SU-DHL-6 (cell line): Measurements from ENCODE around the gene AP3D1.

Experiments used
- H2AFZ ChIP-seq: fragments of 200-600 bp; sonication (generic); 2 replicates; pipeline ENCODE4 v1.6.1; 2014; ENCODE audit warnings: low read depth, mild to moderate bottlenecking, moderate library complexity, mixed read lengths, antibody characterized with exemption, low read length; ENCODE audit not compliant: severe bottlenecking
- H3F3A ChIP-seq: fragments of 200-600 bp; shearing (Covaris generic); 2 replicates; pipeline ENCODE4 v1.6.0; 2016; ENCODE audit warnings: antibody characterized with exemption, mild to moderate bottlenecking; ENCODE audit not compliant: insufficient read depth
- H3K27ac ChIP-seq: fragments of 200-600 bp; sonication (generic); 2 replicates; pipeline ENCODE4 v1.5.1; 2016; ENCODE audit warnings: low read depth, mild to moderate bottlenecking, low read length, moderate library complexity, mixed read lengths
- H3K27me3 ChIP-seq: fragments of 200-600 bp; sonication (generic), shearing (Covaris generic); 2 replicates; pipeline ENCODE4 v1.6.0; 2014; ENCODE audit warnings: mild to moderate bottlenecking, low read length
- H3K36me3 ChIP-seq: fragments of 200-600 bp; sonication (generic); 2 replicates; pipeline ENCODE4 v1.6.1; 2014; ENCODE audit warnings: mild to moderate bottlenecking, low read length, mixed read lengths
- H3K4me2 ChIP-seq: fragments of 300-600, 200-600 bp; shearing (Covaris generic), sonication (generic); 2 replicates; pipeline ENCODE4 v1.6.0; 2014; ENCODE audit warnings: low read length, low read depth, mild to moderate bottlenecking; ENCODE audit not compliant: poor library complexity, severe bottlenecking
- H3K4me3 ChIP-seq: fragments of 200-600 bp; sonication (generic); 2 replicates; pipeline ENCODE4 v1.5.1; 2014; ENCODE audit warnings: antibody characterized with exemption, low read length, mild to moderate bottlenecking, mixed read lengths; ENCODE audit not compliant: insufficient read depth, poor library complexity, severe bottlenecking
- H3K79me2 ChIP-seq: fragments of 200-600 bp; sonication (generic); 2 replicates; pipeline ENCODE4 v1.6.1; 2014; ENCODE audit warnings: mild to moderate bottlenecking, low read length, moderate library complexity; ENCODE audit not compliant: insufficient read depth
- H3K9ac ChIP-seq: fragments of 200-600 bp; sonication (generic); 2 replicates; pipeline ENCODE4 v1.7.0; 2014; ENCODE audit warnings: mild to moderate bottlenecking, low read length
- H3K9me2 ChIP-seq: fragments of 200-600 bp; sonication (generic); replicated peaks from 2 replicates; pipeline ENCODE4 v1.6.1; 2014; ENCODE audit warnings: low read length; ENCODE audit not compliant: insufficient read depth
- H3K9me3 ChIP-seq: fragments of 200-600 bp; sonication (generic); 2 replicates; pipeline ENCODE4 v1.6.1; 2014; ENCODE audit warnings: low read length, mixed read lengths; ENCODE audit not compliant: insufficient read depth
- H4K20me1 ChIP-seq: fragments of 200-600 bp; sonication (generic); 2 replicates; pipeline ENCODE4 v1.6.1; 2014; ENCODE audit warnings: low read depth, mild to moderate bottlenecking, antibody characterized with exemption, low read length, moderate library complexity, mixed read lengths
- EZH2phosphoT487 ChIP-seq: fragments of 200-600 bp; sonication (generic), shearing (Covaris generic); conservative IDR thresholded peaks from 2 replicates; pipeline ENCODE4 v1.6.1; 2018; ENCODE audit warnings: mild to moderate bottlenecking, antibody characterized with exemption, low read length, moderate library complexity, mixed read lengths
- TF ChIP-seq, protein P1 (sequence below): fragments of 200-600 bp; sonication (generic); IDR thresholded peaks from one replicate; pipeline ENCODE4 v1.5.1; 2017; ENCODE audit warnings: antibody characterized with exemption, mild to moderate bottlenecking, low read length, moderate library complexity; ENCODE audit not compliant: insufficient read depth, poor library complexity, severe bottlenecking

Gene AP3D1

DNA sequence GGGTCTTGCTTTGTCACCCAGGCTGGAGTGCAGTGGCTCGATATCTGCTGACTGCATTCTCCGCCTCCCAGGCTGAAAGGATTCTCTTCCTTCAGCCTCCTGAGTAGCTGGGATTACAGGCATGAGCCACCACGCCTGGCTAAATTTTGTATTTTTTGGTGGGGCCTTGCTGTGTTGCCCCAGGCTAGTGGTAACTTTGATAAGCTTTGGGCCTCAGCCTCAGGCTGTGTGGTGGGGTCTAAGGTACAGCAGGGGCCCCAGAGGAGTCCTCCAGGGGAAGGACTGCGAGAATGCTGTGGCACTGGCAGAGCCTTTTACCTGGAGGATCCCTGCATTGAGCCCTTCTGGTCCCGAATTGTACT lies 19.6 kb upstream of the AP3D1 start:
- Histone ChIP-seq H3K9me3 (no peaks in the 10 kb centered on the region), H3K27me3 (no peaks in the 10 kb centered on the region), H3K9ac (no peak overlapping the region), H3K4me3 (no peak overlapping the region), H4K20me1 (peaks cover 32% of the 10 kb centered on the region; the same call in 1 of the 2 replicates), H3K36me3 (no peaks in the 10 kb centered on the region), H3K9me2 (no peaks in the 10 kb centered on the region), H3K4me2 (peak overlapping the region; percentile 40), H3K79me2 (peaks cover 98% of the 10 kb centered on the region), H3K27ac (peak overlapping the region; percentile 34; the same call in 1 of the 2 replicates), H2AFZ (no peak overlapping the region), H3F3A (peaks cover 10% of the 10 kb centered on the region)
- TF ChIP-seq, protein P1, sequence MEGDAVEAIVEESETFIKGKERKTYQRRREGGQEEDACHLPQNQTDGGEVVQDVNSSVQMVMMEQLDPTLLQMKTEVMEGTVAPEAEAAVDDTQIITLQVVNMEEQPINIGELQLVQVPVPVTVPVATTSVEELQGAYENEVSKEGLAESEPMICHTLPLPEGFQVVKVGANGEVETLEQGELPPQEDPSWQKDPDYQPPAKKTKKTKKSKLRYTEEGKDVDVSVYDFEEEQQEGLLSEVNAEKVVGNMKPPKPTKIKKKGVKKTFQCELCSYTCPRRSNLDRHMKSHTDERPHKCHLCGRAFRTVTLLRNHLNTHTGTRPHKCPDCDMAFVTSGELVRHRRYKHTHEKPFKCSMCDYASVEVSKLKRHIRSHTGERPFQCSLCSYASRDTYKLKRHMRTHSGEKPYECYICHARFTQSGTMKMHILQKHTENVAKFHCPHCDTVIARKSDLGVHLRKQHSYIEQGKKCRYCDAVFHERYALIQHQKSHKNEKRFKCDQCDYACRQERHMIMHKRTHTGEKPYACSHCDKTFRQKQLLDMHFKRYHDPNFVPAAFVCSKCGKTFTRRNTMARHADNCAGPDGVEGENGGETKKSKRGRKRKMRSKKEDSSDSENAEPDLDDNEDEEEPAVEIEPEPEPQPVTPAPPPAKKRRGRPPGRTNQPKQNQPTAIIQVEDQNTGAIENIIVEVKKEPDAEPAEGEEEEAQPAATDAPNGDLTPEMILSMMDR: no peak
- TF ChIP-seq EZH2phosphoT487: no peak

- peaks cover 98% of the 10 kb centered on the region for H3K79me2 ChIP-seq
- peaks cover 10% of the 10 kb centered on the region for H3F3A ChIP-seq
- no peaks in the 10 kb centered on the region for H3K36me3 ChIP-seq
- H3K27me3 ChIP-seq: no peaks in the 10 kb centered on the region
- no peaks in the 10 kb centered on the region for H3K9me3 ChIP-seq
- H2AFZ ChIP-seq: no peak overlapping the region
- TF ChIP-seq, protein P1: no peak
- no peak for TF ChIP-seq EZH2phosphoT487
- H3K9ac ChIP-seq: no peak overlapping the region
- H3K4me2 ChIP-seq: no peak overlapping the region
- H4K20me1 ChIP-seq: peaks cover 32% of the 10 kb centered on the region; the same call in 1 of the 2 replicates
- H3K27ac ChIP-seq: no peak overlapping the region
- H3K4me3 ChIP-seq: no peak overlapping the region
- H3K9me2 ChIP-seq: no peaks in the 10 kb centered on the region
Observed at GRCh38 chr19:2170219-2170618, 18.9 kb upstream of the AP3D1 start.

DNA sequence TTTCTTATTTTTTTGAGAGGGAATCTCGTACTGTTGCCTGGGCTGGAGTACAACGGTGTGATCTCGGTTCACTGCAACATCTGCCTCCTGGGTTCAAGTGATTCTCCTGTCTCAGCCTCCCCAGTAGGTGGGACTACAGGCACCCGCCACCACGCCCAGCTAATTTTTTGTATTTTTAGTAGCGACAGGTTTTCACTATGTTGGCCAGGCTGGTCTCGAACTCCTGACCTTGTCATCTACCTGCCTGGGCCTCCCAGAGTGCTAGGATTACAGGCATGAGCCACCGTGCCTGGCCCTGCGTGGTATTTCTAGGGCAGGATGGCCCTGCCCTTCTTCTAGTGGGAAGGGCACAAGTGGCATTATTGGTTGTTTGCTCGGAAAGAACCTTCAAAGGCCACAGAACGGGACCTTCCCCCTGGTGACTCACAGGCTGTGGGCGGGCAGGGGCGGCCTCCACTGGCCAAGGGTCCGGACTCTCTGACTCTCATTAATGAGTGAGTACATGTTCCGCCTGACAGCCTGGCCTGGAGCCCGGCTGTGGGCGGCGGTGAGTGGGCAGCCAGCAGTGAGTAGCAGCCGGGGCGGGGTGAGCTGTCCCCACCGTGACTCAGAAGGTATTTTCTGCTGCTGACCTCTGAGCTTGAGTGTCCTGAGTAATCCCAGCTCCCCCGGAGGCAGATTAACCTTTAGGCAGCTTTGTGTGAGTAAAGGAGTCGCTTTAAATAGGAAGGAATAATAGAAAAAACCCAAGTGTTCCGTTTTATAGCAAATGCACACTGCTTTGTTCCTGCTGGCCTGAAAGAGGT lies 17.5 kb upstream of the AP3D1 start:
- TF ChIP-seq, protein P1: no peak
- TF ChIP-seq EZH2phosphoT487: no peak
- Histone ChIP-seq H3K27ac (peak overlapping the region; percentile 78), H3K4me2 (peak overlapping the region; percentile 66), H2AFZ (no peak overlapping the region), H3K9me3 (no peaks in the 10 kb centered on the region), H3K79me2 (peaks cover 94% of the 10 kb centered on the region), H3K36me3 (no peaks in the 10 kb centered on the region), H3K4me3 (no peak overlapping the region), H3F3A (peaks cover 10% of the 10 kb centered on the region), H3K9me2 (no peaks in the 10 kb centered on the region), H3K9ac (peak overlapping the region; percentile 30; the same call in 1 of the 2 replicates), H4K20me1 (peaks cover 26% of the 10 kb centered on the region; the same call in 1 of the 2 replicates), H3K27me3 (no peaks in the 10 kb centered on the region)
